GM18867 (cell line): ENCODE measurements around the gene PLA2G6.

Source experiments
- ATAC-seq: cut with Tn5 transposase; IDR thresholded peaks from one replicate; pipeline ENCODE4 v1.9.1; 2021; ENCODE audit warnings: mild to moderate bottlenecking, moderate library complexity; ENCODE audit not compliant: unreplicated experiment

Gene PLA2G6

GRCh38 chr22:38073150-38074130 is 108.2 kb downstream of the PLA2G6 start:
- ATAC-seq: no peak

- no peak for ATAC-seq
Measured at GRCh38 chr22:38072322-38073149, 109.1 kb downstream of the PLA2G6 start.

- ATAC-seq: no peak
Measured at GRCh38 chr22:38071421-38072321, 110.0 kb downstream of the PLA2G6 start.

GRCh38 chr22:38070250-38070921 is 111.2 kb downstream of the PLA2G6 start:
- ATAC-seq: no peak

- ATAC-seq: no peak
Measured at GRCh38 chr22:38069372-38070249, 112.0 kb downstream of the PLA2G6 start.

GRCh38 chr22:38068641-38069371 is 112.8 kb downstream of the PLA2G6 start:
- ATAC-seq: no peak

GRCh38 chr22:38067761-38068360 is 113.8 kb downstream of the PLA2G6 start:
- ATAC-seq: no peak

- ATAC-seq: no peak
Measured at GRCh38 chr22:38067028-38067415, 114.6 kb downstream of the PLA2G6 start.

- no peak for ATAC-seq
Measured at GRCh38 chr22:38066381-38067027, 115.1 kb downstream of the PLA2G6 start.

- no peak for ATAC-seq
Measured at GRCh38 chr22:38065539-38065938, 116.1 kb downstream of the PLA2G6 start.

- no peak for ATAC-seq
Measured at GRCh38 chr22:38062791-38063190, 118.8 kb downstream of the PLA2G6 start.
